Breast epithelium (tissue), 3 donors: ENCODE data around the gene CCDC149.

Experiments used
- POLR2A ChIP-seq: fragments of 450-650 bp; IDR thresholded peaks from one replicate; pipeline ENCODE4 v1.6.1; 2016; ENCODE audit warnings: antibody characterized with exemption, mild to moderate bottlenecking, moderate library complexity
- TF ChIP-seq, protein P1 (sequence below), 3 donors: fragments of 450-650 bp; IDR thresholded peaks; one replicate each; pipeline ENCODE4 v1.5.1; 2016 to 2017; ENCODE audit warnings: antibody characterized with exemption in 3 of 3, mild to moderate bottlenecking in 3 of 3, moderate library complexity in 3 of 3

DNA sequence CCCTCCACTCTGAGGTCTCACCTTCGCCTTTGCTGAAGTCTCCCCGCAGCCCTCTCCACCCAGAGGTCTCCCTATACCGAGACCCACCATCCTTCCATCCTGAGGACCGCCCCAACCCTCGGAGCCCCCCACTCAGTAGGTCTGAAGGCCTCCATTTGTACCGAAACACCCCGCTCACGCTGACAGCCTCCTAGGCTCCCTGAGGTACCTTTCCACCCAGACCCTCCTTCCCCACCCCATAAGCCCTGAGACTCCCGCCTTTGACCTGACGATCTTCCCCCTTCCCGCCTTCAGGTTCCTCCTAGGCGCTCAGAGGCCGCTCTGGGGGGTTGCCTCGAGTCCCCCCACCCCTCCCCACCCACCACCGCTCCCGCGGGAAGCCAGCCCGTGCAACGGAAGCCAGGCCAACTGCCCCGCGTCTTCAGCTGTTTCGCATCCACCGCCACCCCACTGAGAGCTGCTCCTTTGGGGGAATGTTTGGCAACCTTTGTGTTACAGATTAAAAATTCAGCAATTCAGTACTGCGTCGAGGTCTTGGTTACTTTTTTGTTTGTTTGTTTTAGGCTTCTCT lies 112.4 kb downstream of the CCDC149 start:
- TF ChIP-seq, protein P1, sequence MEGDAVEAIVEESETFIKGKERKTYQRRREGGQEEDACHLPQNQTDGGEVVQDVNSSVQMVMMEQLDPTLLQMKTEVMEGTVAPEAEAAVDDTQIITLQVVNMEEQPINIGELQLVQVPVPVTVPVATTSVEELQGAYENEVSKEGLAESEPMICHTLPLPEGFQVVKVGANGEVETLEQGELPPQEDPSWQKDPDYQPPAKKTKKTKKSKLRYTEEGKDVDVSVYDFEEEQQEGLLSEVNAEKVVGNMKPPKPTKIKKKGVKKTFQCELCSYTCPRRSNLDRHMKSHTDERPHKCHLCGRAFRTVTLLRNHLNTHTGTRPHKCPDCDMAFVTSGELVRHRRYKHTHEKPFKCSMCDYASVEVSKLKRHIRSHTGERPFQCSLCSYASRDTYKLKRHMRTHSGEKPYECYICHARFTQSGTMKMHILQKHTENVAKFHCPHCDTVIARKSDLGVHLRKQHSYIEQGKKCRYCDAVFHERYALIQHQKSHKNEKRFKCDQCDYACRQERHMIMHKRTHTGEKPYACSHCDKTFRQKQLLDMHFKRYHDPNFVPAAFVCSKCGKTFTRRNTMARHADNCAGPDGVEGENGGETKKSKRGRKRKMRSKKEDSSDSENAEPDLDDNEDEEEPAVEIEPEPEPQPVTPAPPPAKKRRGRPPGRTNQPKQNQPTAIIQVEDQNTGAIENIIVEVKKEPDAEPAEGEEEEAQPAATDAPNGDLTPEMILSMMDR (IDR thresholded peaks at IDR 0.05): no peak
- TF ChIP-seq POLR2A: no peak
